SIG-M5 (cell line): ENCODE measurements around the gene TUBGCP2.

ENCODE experiments used
- DNase-seq: peaks from one replicate; lab custom pipeline; 2025; lab: John Stamatoyannopoulos, UW

Gene TUBGCP2

DNA sequence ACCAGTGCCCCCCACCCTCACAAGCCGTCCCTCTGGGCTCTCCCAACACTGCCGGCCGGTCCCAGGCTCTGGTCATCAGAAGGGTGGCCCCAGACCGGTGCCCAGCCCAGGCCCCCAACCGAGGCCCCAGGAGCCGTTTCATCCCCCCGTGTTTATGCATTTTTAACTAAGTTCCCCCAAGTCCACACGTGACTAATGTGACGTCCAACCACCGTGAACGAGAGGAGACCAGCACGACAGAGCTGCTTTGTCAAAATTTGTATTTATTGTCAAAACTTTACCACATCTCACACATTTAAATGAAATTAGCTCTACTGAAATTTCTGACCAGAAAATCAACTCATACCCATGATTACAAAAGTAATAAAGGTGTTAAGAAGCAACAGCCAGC lies 62.4 kb downstream of the TUBGCP2 start:
- DNase-seq = no peak

DNA sequence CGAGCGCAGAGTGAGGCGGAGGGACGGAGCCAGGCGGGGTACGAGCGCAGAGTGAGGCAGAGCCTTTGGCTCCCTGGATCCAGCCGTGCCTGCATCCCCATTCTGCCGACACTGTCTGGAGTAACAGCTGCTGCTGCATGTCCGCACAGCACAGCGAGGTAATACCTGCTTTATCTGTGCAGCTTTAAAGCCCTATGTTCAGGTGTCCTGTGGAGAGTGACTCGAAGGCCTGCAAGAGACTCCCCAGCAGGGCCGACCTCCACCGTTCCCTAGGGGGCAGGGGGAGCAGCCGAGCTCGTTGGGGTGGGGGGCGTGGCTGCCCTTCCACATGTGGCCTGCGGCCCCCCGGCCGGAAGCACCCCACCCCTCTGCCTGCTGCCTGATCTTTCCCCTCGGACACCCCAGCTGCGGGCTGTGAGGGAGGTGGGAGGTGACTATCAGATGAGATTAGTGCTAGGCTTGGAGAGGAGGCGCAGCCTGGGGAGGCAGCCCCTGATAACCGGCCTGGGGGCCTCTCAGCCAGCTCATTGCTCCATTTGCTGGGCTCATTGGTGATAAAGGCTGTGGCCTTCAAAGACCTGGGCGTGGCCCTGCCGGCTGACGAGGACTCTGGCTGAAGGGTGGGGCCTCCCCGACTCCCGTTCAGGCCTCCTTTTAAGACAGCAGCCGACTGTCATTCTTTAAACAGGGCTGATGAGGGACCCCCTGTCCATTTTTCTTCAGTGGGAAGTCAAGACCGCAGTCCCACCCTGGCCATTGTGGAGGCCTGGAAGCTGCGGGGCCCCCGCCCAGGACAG lies 63.0 kb downstream of the TUBGCP2 start:
- DNase-seq = no peak

DNA sequence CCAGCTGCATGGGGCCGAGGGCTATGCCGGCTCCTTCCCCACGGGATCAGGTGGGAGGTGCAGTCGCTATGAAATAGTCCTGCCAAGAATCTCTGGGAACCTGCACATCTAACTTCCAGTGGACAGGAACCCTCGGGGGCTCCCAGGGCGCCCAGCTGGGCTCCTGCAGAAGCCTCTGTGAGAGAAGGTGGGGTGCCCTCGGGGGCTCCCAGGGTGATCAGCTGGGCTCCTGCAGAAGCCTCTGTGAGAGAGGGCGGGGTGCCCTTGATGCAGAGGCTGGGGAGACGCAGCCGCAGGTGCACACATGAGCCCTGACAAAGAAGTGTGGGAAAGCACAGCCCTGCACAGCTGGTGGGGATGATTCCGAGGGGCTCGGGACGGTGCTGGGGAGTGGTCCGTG lies 65.1 kb downstream of the TUBGCP2 start:
- no peak for DNase-seq

DNA sequence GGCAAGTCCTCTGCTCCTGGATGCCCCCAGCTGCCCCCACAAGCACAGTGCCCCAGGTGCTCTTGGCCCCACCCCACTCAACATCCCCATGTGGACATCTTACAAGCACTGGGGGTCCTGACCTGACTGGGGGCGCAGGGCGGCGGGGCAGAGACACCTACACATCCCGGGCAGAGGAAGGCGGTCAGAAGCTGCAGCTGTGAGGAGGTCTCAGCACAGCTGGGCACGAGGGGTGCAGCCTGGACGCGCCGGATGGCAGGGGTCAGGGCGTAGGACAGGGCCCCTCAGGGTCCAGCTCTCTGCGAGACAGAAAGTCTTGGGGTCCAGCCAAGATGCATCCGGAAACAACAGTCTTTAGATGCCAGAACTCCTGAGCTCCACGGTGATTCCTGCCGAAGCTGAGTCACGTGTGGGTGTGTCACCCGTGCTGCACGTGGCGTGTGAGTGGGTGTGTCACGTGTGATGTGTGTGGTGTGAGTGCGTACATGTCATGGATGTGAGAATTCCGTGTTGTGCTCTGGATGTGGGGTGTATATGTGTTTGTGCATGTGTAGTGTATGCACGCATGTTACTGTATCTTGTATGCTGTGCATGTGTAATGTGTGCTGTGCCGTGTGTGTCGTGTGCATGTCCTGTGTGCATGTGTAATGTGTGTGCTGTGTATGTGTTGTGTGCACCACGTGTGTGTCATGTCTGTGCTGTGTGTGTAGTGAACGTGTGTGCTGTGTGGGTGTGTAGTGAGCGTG lies 65.9 kb downstream of the TUBGCP2 start:
- no peak for DNase-seq

DNA sequence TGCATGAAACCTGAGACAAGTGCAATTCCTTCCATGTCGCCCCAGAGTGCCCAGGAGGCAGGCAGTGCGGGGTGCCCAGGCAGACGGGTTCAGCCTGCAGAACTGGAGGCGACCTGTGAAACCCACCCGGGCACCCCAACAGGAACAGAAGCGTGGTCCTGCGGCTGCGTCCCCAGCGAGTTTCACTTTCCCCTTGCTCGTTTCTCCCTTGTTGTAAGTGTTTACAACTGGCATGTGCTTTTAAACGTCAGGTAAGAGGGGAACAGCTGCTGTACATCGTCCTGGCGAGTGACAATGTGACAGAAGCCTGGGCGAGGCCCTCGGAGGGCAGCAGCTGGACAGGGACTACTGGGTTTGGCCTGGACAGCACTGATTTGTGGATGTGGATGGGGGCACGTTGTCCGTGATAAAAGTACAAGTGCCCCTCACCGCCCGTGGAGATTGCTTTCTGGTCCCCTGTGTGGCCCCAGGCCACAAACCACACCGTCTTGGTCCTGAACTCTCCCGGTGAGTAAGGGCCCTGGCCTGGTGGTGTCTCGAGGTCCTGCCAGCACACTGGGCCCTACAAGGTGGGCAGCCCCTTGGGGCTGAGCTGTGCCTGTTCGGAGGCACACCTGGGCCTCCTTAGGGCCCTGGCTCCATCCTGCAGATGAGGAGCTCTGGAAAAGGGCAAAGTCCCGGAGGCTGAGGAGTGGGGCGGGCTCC lies 67.0 kb downstream of the TUBGCP2 start:
- DNase-seq = no peak

DNA sequence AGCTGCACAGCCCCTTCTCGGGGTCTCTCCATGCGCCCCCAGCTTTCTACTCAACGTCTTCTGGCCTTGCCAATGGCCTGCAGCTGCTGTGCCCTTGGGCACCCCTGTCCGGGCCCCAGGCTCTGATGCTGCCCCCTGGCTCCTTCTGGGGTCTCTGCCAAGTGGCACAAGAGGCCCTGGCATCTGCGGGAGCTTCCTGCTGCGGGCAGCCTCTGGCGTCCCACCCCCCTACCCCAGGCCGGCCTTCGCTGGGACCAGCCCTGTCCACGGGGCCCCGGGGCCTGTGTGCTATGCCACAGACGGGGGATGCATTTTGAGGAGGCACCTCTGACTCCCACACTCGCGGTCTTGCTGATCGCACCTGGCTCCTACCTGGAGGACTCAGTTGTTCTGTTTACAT lies 68.7 kb downstream of the TUBGCP2 start:
- no peak for DNase-seq

DNA sequence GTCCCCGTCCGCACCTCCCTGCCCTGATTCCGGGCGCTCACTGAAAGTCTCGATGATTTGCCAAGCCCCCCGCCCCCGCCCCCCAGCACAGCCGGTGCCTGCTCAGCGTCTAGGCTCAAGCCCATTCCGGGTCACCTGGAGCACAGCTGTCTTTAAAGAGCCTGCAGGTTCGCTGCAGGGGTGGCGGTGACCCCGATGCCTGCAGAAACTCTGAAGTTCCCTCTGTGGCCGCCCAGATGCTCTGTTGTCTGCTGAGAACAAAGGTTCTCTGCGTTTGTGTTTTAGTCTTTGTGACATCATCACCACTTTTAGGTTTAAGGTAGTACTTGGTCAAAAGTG lies 70.2 kb downstream of the TUBGCP2 start:
- no peak for DNase-seq

DNA sequence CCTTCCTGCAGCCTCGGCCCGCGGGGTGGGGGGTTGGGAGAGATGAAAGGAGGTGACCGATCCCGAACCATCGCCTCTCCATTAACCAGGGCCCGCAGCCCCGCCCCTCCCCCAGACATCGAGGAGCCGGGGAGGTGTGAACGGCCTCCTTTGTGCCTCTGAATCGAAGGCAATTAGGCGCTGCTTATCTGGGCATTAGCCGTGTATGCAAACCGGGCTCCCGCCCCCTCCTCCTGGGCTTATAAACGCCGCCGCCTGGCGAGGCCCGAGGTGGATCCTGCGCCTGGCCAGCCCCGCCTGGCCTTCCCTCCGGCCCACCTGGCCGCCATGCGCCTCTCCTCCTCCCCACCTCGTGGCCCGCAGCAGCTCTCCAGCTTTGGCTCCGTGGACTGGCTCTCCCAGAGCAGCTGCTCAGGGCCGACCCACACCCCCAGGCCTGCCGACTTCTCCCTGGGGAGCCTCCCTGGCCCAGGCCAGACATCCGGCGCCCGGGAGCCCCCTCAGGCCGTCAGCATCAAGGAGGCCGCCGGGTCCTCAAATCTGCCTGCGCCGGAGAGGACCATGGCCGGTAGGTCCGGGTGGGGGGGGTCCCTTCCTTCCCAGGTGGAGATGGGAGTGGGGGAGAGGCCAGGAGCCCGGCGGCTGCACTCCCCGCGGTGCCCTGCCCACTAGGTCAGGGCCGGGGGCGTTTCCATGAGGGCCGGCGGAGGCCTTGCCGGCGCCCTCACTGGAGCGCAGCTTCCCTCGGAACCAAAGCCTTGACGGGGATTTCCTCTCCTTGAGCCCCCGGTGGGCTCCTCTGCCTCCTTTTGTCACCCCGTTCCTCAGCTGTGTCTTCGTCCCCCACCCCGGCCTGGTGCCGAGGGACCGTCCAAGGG lies 70.8 kb downstream of the TUBGCP2 start, which contains the start of gene VENTX:
TSS of gene VENTX (plus strand) at position 268 of the 878 bp plus-strand sequence. CDS start at position 328, 60 bp downstream.
- DNase-seq = no peak

DNA sequence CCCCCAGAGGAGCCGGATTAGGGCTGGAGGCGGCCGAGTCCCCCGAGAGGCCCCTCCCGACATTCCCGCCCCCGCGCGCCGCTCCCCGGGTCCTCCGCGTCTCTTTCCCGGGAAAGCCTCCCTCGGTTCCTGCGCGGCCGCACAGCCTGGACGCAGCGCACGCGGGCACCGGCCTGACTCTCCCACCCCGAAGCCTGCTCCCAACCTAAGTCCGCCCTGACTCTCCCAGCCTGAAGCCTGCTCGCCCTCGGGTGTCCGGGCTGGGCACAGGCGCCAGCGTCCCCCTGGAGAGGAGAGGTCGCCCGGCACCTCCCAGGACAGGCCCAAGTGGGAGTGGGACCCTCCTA lies 71.5 kb downstream of the TUBGCP2 start:
- DNase-seq = no peak

DNA sequence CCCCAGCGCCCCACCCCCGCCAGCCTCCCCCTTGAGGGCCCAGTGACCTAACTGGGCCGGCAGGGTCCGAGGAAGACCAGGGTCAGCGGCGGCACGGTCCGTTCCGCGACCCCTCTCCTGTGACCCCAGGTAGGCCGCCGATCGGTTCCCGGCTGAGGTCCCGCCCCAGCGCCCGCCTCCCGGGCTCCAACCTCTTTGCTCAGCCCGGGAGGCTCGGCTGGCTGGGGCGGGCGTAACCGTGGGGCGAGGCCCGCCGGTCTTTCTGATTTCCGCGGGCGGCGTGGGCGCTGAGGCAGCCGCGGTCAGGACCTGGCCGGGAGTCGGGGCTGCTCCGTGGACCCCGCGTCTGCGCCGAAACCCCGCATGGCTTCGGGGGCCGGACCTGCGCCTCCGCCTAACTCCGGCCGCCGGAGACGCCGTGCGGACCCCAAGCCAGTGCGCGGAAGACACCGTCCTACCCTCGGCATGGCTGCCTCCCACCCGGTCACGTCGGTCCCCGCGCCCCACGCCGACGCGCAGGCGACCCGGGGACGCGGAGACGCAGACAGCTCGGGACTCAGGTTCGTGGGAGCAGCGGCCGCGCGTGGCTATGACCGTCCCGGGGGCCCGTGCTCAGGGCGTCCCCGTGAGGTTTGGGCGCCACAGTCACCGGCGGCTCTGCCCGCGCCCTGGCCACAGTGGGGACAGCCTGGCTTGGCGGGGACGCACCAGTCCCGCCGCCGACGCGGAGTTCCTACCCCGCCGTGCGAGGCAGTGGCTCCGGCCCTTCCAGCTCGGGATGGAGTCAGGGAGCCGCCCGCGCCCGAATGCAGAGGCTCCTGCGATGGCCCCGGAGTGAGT lies 72.1 kb downstream of the TUBGCP2 start:
- no peak for DNase-seq

DNA sequence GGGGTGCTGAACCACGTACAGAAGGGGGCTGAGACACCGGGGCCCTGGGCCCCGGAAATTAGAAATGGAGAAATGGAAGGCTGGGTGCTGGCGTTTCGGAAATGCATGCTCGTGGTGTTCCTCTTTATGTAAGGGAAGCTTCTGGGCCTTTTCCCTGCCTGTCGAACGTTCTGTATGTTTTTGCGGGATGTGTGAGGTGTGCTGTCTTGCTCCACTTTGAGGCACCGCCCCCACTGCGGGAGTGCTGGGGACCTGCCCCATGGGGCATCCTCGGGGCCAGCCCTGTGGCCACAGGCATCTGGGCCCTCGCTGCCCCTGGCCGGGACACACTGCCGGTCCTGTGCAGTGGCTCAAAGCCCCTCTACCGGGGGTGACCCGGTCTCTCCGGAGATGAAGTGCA lies 72.7 kb downstream of the TUBGCP2 start:
- no peak for DNase-seq

DNA sequence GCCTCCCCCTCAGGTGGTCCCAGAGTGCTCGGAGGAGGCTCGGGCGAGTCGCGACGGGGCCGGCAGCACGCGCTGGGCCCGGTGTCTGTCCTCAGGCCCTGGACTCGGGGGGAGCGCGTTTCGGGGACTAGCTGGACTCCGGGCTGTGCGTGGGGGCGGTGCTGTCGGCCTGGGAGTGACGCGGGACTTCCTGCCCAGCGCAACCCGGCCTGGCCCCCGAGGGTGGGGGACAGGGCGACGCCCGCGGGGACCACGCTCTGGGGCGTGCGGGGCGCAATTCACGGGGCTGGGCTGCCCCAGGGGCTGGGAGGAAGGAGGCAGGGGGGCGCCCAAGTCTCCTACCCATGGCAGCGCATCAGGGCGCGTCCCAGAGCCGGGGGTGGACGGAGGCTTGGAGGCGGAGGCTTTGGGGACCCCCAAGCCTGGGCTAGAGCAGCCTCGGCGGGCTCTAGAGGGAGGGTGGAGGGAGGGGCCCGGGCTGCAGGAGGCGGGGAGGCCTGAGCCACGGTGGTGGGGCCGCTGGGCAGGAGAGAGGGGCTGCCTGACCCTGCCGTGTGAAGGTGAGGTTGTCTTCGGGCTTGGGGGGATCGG lies 73.3 kb downstream of the TUBGCP2 start:
- no peak for DNase-seq

DNA sequence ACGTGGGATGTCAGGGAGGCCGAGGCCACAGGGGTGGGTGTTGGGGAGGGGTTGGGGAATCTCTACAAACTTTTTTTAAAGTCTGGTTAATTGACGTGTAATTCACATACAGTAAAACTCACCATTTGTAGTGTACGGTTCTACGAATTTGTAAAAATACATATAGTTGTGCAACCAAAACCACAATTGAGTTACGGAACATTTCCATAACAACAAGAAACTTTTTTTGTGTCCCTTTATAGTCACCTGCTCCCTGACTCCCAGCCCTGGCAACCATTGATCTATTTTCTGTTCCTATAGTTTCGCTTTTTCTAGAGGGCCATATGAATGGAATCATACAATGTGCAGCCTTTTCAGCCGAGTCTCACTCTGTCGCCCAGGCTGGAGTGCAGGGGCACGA lies 73.9 kb downstream of the TUBGCP2 start:
- DNase-seq = peak; percentile 4

DNA sequence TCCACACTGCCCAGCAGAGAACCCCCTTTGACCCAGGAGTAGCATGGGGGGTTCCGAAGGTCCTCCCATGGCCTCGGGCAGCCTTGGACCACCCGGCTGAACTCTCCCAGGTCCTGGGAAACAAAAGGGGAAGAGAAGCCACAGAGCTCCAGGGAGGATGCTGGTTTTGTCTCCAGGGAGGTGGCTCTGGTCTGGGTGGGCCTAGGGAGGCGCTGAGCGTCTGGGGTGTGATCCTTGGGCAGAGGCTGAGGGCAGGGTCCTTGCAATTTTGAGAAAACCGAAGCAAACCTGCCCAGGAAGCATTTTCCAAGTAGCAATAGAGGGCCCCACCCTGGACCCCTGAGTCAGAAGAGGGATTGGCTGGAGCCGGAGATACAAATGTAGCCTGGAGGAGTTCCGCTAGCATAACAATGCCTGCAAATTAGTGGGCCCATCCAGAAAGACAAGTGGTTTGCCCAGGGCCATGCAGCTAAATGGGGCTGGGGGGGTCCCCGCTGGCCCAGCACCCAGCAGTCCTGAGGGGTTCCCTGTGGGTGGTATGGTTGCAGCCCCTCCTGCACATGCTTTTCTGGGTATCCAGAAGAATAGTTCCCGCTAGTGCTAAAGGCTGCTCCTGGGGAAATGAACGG lies 76.6 kb downstream of the TUBGCP2 start:
- no peak for DNase-seq

DNA sequence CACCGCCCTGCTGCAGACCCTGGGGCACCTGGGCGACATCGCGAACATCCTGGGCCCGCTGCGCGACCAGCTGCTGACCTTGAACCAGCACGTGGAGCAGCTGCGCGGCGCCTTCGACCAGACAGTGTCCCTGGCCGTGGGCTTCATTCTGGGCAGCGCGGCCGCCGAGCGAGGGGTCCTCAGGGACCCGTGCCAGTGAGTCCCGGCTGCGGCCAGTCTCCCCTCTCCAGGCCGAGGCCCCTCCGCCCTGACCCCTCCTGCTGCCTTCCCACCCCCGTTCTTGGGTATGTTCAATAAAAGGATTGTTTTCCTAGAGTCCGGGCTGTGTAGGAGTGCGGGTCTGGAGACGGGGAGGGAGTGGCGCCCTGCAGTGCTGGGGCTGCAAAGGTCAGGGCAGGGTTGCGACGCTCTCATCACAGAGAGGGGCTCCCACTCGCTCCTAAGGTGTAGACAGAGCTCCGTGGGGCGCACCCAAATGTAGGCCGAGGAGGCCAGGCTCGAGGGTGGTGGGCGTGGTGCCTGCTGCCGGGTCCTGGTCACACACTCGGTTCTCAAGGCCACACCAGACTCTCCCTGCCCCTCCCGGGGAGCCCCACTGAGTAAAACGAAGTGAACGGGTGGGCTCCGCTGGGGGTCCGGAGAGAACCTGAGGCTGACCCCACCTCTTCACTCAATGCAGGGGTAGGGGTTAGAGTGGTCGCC lies 77.3 kb downstream of the TUBGCP2 start:
- DNase-seq = no peak

DNA sequence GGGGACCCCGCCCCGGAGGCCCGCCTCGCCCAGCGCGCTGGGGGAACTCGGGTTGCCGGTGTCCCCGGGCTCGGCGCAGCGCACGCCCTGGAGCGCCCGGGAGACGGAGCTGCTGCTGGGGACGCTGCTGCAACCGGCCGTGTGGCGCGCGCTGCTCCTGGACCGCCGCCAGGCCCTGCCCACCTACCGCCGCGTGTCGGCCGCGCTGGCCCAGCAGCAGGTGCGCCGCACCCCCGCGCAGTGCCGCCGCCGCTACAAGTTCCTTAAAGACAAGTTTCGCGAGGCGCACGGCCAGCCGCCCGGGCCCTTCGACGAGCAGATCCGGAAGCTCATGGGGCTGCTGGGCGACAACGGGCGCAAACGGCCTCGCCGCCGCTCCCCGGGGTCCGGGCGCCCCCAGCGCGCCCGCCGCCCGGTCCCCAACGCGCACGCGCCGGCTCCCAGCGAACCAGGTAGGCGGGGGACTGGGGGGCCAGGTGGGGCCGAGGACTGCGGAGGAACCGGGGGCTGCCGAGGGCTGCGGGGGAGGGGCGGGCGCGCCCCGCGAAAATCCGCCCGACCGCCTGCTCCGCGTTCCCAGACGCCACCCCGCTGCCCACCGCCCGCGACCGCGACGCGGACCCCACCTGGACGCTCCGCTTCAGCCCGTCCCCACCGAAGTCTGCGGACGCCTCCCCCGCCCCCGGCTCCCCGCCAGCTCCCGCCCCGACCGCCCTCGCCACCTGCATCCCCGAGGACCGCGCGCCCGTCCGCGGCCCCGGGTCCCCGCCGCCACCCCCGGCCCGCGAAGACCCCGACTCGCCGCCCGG lies 78.1 kb downstream of the TUBGCP2 start:
- no peak for DNase-seq

DNA sequence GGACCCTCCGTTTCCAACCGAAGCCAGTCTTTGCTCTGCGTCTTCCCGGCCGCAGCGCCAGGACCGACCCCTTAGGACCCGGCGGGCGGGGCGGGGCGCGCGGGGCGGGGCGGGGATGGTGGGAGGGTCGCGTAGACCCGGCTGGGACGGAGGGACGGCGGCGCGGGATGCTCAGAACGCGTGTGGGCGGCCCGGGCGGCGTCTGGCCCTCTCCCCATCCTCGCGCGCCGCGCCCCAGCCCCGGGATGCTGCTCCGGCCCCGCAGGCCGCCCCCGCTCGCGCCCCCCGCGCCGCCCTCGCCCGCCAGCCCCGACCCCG lies 78.7 kb downstream of the TUBGCP2 start, which contains the start of gene UTF1:
TSS of gene UTF1 (plus strand) at position 174 of the 318 bp plus-strand sequence. CDS start at position 246, 72 bp downstream.
- no peak for DNase-seq

DNA sequence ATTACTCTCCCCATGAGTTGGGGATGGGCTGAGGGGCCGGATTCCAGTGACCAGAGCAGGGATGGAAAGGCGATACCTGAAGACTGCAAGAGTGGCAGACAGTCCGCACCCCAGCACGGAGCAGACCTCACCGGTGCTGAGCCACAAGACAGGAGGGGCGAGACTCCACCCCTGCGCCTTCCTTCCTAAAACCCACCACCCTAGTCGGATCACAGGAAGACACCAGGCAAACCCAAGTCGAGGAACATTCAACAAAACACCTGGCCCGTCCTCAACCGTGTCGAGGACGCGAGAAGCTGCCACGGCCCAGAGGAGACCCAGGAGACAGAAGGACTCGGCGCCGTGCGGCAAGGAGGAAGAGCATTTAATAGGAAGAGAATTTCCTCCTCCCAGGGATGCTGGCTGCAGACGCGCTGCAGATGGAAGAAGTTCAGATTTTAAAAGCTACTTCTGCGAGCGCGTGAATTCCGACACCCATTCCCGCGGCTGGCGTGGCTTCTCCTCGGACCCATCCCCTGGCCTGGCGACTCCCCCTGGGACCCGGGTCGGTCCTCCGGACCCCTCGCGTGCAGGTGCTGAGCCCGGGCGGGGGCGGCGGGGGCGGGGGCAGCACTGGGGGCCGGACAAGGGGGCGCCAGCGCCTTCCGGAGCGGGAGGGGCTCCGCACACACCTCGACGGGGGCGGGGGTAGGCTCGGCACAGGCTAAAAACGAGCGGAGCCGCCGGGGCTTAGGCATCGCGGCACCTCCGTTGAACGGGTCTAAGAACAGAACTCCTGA lies 79.2 kb downstream of the TUBGCP2 start:
- DNase-seq = no peak
